Uterus (tissue), 4 donors: ENCODE results near the gene KREMEN2. TPM values are rescaled to one million over a fixed set of nuclear protein-coding genes. Genes with fewer than 3 reads are reported as not detected.
"Not testable (repeated sequence)": the region's sequence is repeated elsewhere in the genome, so short reads cannot be mapped to it uniquely, and the experiment has no call there.

Experiments used
- DNase-seq, 2 donors: peaks; one replicate each; pipeline ENCODE4 v3.0.0-alpha.2; 2019 to 2020
- H3K27ac ChIP-seq, 2 donors: fragments of 200-600 bp; sonication (generic); 1 replicate in 1 of 2; 2 replicates in 1 of 2; pipeline ENCODE4 v1.5.1; 2016 to 2018
- H3K27me3 ChIP-seq, 2 donors: fragments of 200-600 bp; sonication (generic); one replicate each; pipeline ENCODE4 v1.5.1; 2018 to 2019; ENCODE audit warnings: control low read depth in 1 of 2
- H3K36me3 ChIP-seq, 2 donors: fragments of 200-600 bp; sonication (generic); one replicate each; pipeline ENCODE4 v1.5.1; 2019; ENCODE audit warnings: control low read depth in 1 of 2
- H3K4me1 ChIP-seq, 2 donors: fragments of 200-600 bp; sonication (generic); one replicate each; pipeline ENCODE4 v1.5.1; 2018 to 2019; ENCODE audit warnings: control low read depth in 1 of 2
- H3K4me3 ChIP-seq, 2 donors: fragments of 200-600 bp; sonication (generic); 1 replicate in 1 of 2; 2 replicates in 1 of 2; pipeline ENCODE4 v1.5.1; 2018 to 2019; ENCODE audit warnings: mild to moderate bottlenecking in 1 of 2
- H3K9me3 ChIP-seq, 2 donors: fragments of 200-600 bp; sonication (generic); one replicate each; pipeline ENCODE4 v1.5.1; 2019; ENCODE audit warnings: control low read depth in 1 of 2
- POLR2A ChIP-seq, 2 donors: fragments of 450-650 bp; IDR thresholded peaks; one replicate each; pipeline ENCODE4 v1.6.1; 2016; ENCODE audit warnings: antibody characterized with exemption in 2 of 2, mild to moderate bottlenecking in 1 of 2, moderate library complexity in 1 of 2
- intact Hi-C: fragments of 100-400 bp; cut with DNase I; formaldehyde crosslinking; loops from one replicate; pipeline ENCODE4 v1.15.1; 2023; ENCODE audit warnings: low total_unique reads
- total RNA-seq, 4 donors: library from RNA; depleted of rRNA in 3 of 4; stranded (reverse); fragments of >200 nt in 3 of 4; gene quantifications; one replicate each; pipeline versions ENCODE4 v1.1.0 to v1.2.4, GENCODE V29; 2014 to 2023
- TF ChIP-seq, protein P1 (sequence below), 4 experiments: fragments of 200-600 bp in 2 of 4; fragments of 450-650 bp in 2 of 4; sonication (generic) in 2 of 4; IDR thresholded peaks; one replicate each; pipeline ENCODE4 v1.5.1; 2016 to 2019; ENCODE audit warnings: antibody characterized with exemption in 4 of 4, mild to moderate bottlenecking in 2 of 4, moderate library complexity in 1 of 4
- donor health status: DM: yes; HTN: yes; CAD: no.

The KREMEN2 gene
- total RNA-seq, 4 donors from 2014 or later: 0.41 TPM; not detected in 3

GRCh38 chr16:2928796-2929195 is 35.3 kb upstream of the KREMEN2 start:
- Histone ChIP-seq H3K27ac (no peak overlapping the region), H3K4me3 (no peak overlapping the region), H3K27me3 (no peaks in the 10 kb centered on the region), H3K9me3 (no peaks in the 10 kb centered on the region), H3K4me1 (no peaks in the 10 kb centered on the region), H3K36me3 (no peaks in the 10 kb centered on the region)
- intact Hi-C loops: loop anchor here (10.0 kb wide), 1 partner anchor 54 kb away; no protein-coding TSS in a partner anchor
- DNase-seq: no peak
- TF ChIP-seq, protein P1, sequence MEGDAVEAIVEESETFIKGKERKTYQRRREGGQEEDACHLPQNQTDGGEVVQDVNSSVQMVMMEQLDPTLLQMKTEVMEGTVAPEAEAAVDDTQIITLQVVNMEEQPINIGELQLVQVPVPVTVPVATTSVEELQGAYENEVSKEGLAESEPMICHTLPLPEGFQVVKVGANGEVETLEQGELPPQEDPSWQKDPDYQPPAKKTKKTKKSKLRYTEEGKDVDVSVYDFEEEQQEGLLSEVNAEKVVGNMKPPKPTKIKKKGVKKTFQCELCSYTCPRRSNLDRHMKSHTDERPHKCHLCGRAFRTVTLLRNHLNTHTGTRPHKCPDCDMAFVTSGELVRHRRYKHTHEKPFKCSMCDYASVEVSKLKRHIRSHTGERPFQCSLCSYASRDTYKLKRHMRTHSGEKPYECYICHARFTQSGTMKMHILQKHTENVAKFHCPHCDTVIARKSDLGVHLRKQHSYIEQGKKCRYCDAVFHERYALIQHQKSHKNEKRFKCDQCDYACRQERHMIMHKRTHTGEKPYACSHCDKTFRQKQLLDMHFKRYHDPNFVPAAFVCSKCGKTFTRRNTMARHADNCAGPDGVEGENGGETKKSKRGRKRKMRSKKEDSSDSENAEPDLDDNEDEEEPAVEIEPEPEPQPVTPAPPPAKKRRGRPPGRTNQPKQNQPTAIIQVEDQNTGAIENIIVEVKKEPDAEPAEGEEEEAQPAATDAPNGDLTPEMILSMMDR (IDR thresholded peaks at IDR 0.05): no peak
- no peak for TF ChIP-seq POLR2A (IDR thresholded peaks at IDR 0.05)

DNA sequence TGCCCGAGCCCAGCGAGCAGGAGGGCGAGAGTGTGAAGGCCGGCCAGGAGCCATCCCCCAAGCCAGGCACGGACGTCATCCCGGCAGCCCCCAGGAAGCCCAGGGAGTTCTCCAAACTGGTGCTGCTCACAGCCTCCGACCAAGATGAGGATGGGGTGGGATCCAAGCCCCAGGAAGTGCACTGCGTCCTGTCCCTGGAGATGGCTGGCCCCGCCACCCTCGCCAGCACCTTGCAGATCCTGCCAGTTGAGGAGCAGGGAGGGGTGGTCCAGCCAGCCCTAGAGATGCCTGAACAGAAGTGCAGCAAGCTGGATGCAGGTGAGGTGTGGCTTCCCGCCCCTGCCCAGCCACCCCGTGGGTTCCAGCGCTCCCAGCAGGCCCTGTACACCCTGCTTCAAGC is 34.4 kb upstream of the KREMEN2 start:
- H3K27ac ChIP-seq: no peak overlapping the region
- H3K9me3 ChIP-seq: no peaks in the 10 kb centered on the region
- no peak for TF ChIP-seq POLR2A (IDR thresholded peaks at IDR 0.05)
- TF ChIP-seq, protein P1 (IDR thresholded peaks at IDR 0.05): no peak
- H3K36me3 ChIP-seq: no peaks in the 10 kb centered on the region
- intact Hi-C loops: loop anchor here (10.0 kb wide), 1 partner anchor 55 kb away; no protein-coding TSS in a partner anchor
- no peak overlapping the region for H3K4me3 ChIP-seq
- H3K27me3 ChIP-seq: no peaks in the 10 kb centered on the region
- no peaks in the 10 kb centered on the region for H3K4me1 ChIP-seq
- DNase-seq: no peak

- H3K36me3 ChIP-seq: no peaks in the 10 kb centered on the region
- TF ChIP-seq, protein P1 (IDR thresholded peaks at IDR 0.05): no peak
- TF ChIP-seq POLR2A (IDR thresholded peaks at IDR 0.05): no peak
These were observed 33.8 kb upstream of the KREMEN2 start for GRCh38 chr16:2930236-2930635.

GRCh38 chr16:2931231-2931914 is 32.7 kb upstream of the KREMEN2 start:
- H3K36me3 ChIP-seq, H3K9me3 ChIP-seq, intact Hi-C loops, H3K4me3 ChIP-seq, H3K4me1 ChIP-seq, H3K27me3 ChIP-seq, DNase-seq, H3K27ac ChIP-seq: not testable (repeated sequence)

More at GRCh38 chr16:2930236-2930635, 33.8 kb upstream of the KREMEN2 start:
- no peaks in the 10 kb centered on the region for H3K4me1 ChIP-seq
- intact Hi-C loops: no loop called here
- no peaks in the 10 kb centered on the region for H3K9me3 ChIP-seq
- no peak for DNase-seq
- H3K27me3 ChIP-seq: no peaks in the 10 kb centered on the region
- H3K4me3 ChIP-seq: no peak overlapping the region
- H3K27ac ChIP-seq: no peak overlapping the region

DNA sequence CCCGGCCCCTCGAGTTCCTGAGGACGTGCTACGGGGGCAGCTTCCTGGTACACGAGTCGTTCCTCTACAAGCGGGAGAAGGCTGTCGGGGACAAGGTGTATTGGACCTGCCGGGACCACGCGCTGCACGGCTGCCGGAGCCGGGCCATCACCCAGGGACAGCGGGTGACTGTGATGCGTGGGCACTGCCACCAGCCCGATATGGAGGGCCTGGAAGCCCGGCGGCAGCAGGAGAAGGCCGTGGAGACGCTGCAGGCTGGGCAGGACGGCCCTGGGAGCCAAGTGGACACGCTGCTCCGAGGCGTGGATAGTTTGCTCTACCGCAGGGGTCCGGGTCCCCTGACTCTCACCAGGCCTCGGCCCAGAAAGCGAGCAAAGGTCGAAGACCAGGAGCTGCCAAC is 30.9 kb upstream of the KREMEN2 start:
- intact Hi-C loops: no loop called here
- Histone ChIP-seq H3K36me3 (no peaks in the 10 kb centered on the region), H3K9me3 (no peaks in the 10 kb centered on the region), H3K27me3 (no peaks in the 10 kb centered on the region), H3K4me3 (no peak overlapping the region), H3K27ac (no peak overlapping the region), H3K4me1 (no peaks in the 10 kb centered on the region)
- no peak for DNase-seq
- TF ChIP-seq, protein P1 (IDR thresholded peaks at IDR 0.05): no peak
- TF ChIP-seq POLR2A (IDR thresholded peaks at IDR 0.05): no peak
